DMS79 treated with DMSO at 0.1 percent for 48 hours (cell line): ENCODE results near the gene CPED1.
"Not testable (repeated sequence)": the region's sequence is repeated elsewhere in the genome, so short reads cannot be mapped to it uniquely, and the experiment has no call there.

ENCODE experiments used
- DNase-seq: peaks from one replicate; lab custom pipeline; 2025; lab: John Stamatoyannopoulos, UW

The CPED1 gene

GRCh38 chr7:120981888-120982615, 6.5 kb upstream of the CPED1 start:
- DNase-seq = no peak

- not testable (repeated sequence) for DNase-seq
These were observed 4.9 kb upstream of the CPED1 start for GRCh38 chr7:120983592-120983991.

GRCh38 chr7:120984406-120984805, 4.1 kb upstream of the CPED1 start:
- DNase-seq = no peak

- no peak for DNase-seq
These were observed 3.3 kb upstream of the CPED1 start for GRCh38 chr7:120985130-120985758.

GRCh38 chr7:120985839-120986238, 2.7 kb upstream of the CPED1 start:
- no peak for DNase-seq

- DNase-seq = no peak
These were observed 1.9 kb upstream of the CPED1 start for GRCh38 chr7:120986650-120987049.

GRCh38 chr7:120987280-120987679, 1.2 kb upstream of the CPED1 start:
- no peak for DNase-seq

- peak; percentile 48 for DNase-seq
These were observed 574 bp upstream of the CPED1 start for GRCh38 chr7:120987683-120988590.

- DNase-seq = no peak
These were observed 1.0 kb downstream of the CPED1 start for GRCh38 chr7:120989257-120990220.

GRCh38 chr7:120990468-120991118, 2.1 kb downstream of the CPED1 start:
- DNase-seq = no peak

GRCh38 chr7:120991161-120991560, 2.6 kb downstream of the CPED1 start:
- DNase-seq = no peak

GRCh38 chr7:120991581-120991980, 3.1 kb downstream of the CPED1 start:
- no peak for DNase-seq

- DNase-seq = no peak
These were observed 3.9 kb downstream of the CPED1 start for GRCh38 chr7:120992272-120992964.

- DNase-seq = no peak
These were observed 4.5 kb downstream of the CPED1 start for GRCh38 chr7:120992965-120993494.

GRCh38 chr7:120993553-120994191, 5.2 kb downstream of the CPED1 start:
- DNase-seq = no peak

- DNase-seq = no peak
These were observed 6.2 kb downstream of the CPED1 start for GRCh38 chr7:120994512-120995410.

GRCh38 chr7:120995654-120996053, 7.1 kb downstream of the CPED1 start:
- no peak for DNase-seq

GRCh38 chr7:120996333-120996987, 7.9 kb downstream of the CPED1 start:
- peak; percentile 23 for DNase-seq
